GM20000 (cell line): Measurements from ENCODE around the gene ODAD3.

Source experiments
- DNase-seq: peaks from one replicate; pipeline ENCODE4 v3.0.0; 2012; ENCODE audit warnings: low spot score
- TF ChIP-seq, protein P1 (sequence below): IDR thresholded peaks from 2 replicates; pipeline ENCODE4 v1.5.1; 2012; ENCODE audit warnings: mild to moderate bottlenecking, control low read depth; ENCODE audit errors: extremely low read depth, missing control alignments

ODAD3 gene

DNA sequence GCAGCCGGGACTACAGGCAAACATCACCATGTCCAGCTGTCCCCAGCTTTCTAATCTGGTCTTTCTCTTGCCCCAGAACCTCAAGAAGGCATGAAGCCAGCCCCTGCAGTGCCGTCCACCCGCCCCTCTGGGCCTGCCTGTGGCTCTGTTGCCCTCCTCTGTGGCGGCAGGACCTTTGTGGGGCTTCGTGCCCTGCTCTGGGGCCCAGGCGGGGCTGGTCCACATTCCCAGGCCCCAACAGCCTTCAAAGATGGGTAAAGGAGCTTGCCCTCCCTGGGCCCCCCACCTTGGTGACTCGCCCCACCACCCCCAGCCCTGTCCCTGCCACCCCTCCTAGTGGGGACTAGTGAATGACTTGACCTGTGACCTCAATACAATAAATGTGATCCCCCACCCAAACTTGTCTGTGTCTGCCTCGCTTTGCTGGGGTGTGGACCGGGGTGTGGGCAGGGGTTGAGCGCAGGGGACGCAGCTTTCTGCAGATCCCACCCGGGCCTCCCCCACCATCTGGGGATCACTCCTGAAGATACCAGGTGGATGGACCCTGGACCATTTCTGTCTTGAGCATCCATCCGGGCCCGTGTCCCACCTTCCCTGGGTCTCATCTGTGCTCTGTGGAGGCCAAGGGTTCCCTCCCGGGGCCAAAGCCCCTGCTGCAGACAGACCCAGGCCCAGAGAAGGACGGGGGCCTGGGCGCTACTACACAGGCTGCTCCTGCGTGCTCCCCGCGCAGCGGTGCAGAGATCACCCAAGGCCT, 15.8 kb upstream of the ODAD3 start:
- no peak for DNase-seq
- TF ChIP-seq, protein P1, sequence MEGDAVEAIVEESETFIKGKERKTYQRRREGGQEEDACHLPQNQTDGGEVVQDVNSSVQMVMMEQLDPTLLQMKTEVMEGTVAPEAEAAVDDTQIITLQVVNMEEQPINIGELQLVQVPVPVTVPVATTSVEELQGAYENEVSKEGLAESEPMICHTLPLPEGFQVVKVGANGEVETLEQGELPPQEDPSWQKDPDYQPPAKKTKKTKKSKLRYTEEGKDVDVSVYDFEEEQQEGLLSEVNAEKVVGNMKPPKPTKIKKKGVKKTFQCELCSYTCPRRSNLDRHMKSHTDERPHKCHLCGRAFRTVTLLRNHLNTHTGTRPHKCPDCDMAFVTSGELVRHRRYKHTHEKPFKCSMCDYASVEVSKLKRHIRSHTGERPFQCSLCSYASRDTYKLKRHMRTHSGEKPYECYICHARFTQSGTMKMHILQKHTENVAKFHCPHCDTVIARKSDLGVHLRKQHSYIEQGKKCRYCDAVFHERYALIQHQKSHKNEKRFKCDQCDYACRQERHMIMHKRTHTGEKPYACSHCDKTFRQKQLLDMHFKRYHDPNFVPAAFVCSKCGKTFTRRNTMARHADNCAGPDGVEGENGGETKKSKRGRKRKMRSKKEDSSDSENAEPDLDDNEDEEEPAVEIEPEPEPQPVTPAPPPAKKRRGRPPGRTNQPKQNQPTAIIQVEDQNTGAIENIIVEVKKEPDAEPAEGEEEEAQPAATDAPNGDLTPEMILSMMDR: no peak

DNA sequence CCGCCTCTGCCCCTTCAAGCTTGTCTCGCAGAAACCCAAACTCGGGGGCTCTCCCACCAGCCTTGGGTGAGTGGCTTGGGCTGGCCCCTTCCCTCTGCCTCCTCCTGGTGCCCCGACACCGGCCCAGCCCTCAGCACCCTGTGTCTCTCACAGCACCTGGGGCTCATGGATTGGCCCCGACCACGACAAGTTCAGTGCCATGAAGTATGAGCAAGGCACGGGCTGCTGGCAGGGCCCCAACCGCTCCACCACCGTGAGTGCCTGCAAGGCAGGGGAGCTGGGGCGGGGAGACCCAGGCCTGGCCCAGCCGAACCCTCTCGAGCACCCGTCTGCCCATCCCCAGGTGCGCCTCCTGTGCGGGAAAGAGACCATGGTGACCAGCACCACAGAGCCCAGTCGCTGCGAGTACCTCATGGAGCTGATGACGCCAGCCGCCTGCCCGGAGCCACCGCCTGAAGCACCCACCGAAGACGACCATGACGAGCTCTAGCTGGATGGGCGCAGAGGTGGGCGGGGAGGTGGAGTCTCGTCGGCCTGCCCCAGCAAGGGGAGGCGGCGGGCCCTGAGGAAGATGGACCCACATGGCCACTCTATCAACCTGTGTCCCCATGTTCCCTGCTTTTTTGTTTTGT, 14.1 kb upstream of the ODAD3 start:
- TF ChIP-seq, protein P1: no peak

DNA sequence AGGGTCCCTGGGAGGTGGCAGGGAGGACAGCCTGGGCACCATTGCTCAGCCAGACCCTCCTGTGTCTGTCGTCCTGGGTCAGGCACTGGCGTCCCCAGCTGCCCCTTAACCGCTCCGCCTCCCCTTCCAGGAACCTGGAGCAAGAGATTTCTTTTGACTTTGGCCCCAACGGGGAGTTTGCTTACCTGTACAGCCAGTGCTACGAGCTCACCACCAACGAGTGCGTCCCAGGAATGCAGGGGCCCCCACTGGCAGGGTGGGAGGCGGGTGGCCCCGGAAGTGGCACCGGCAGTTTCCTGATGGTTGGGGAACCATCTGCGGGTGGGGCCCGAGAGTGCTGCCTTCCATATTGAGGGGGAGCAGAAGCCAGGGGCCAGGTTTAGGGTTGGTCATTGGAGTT, 13.5 kb upstream of the ODAD3 start:
- no peak for DNase-seq
- TF ChIP-seq, protein P1: no peak

More for the DNA sequence above, 14.1 kb upstream of the ODAD3 start:
- DNase-seq: no peak

DNA sequence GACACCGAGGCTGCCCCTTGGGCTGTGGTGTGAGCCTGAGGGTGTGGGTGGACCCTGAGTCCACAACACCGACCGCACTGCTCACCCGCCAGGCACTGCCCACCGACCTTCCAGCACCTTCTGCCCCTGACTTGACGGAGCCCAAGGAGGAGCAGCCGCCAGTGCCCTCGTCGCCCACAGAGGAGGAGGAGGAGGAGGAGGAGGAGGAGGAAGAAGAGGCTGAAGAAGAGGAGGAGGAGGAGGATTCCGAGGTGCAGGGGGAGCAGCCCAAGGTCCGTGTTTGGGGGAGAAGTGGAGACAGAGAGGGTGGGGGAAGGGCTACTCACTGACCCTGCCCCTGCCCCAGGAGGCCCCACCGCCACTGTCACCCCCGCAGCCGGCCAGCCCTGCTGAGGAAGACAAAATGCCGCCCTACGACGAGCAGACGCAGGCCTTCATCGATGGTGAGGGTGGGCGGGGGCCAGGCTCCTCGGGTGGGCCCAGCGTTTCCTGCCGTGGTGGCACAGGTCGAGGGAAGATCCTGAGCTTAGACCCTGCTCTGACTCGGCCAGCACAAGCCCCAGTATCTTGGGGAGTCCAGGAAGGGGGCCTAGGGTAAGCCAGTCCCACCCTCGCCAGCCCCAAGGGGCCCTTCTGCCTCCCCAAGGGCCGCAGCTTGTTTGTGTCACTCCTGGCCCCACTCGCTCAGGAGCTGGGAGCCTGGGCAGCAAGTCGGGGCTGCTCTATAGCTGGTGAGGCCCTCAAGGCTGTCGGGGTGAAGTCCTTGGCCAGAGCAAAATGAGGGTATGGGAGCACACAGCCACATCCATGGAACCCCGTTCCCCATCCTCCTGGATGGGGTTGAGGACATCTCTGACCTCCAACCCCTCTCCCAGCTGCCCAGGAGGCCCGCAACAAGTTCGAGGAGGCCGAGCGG, 12.7 kb upstream of the ODAD3 start:
- TF ChIP-seq, protein P1: no peak
- DNase-seq: no peak

DNA sequence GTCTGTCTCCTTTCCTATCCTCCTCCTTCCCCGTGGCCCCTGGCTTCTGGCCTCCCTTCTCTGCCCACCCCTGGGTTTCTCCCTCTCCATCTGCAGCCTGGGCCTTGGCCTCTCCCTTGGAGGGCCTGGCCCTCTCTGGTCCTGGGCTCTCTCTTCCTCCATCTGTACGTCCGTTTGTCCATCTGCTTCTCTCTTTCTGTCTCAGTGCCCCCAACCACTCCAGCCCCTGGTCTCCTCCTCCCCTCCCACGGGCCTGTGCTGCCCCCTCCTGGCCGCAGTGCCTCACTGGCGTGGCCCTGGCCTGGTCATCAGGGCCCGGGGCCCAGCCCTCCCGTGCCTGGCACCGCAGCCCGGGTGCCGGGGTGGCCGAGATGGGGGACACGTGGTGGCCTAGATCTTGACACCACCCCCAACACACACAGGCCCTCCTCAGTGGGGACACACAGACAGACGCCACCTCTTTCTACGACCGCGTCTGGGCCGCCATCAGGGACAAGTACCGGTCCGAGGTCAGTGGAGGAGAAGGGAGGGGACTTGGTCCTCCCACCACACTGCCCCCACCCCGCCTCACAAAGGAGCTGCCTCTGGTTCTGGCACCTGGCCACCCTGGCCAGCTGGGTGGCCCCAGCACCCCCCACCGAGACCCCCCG, 11.9 kb upstream of the ODAD3 start:
- TF ChIP-seq, protein P1: peak; percentile 81
- DNase-seq: peak; percentile 79

DNA sequence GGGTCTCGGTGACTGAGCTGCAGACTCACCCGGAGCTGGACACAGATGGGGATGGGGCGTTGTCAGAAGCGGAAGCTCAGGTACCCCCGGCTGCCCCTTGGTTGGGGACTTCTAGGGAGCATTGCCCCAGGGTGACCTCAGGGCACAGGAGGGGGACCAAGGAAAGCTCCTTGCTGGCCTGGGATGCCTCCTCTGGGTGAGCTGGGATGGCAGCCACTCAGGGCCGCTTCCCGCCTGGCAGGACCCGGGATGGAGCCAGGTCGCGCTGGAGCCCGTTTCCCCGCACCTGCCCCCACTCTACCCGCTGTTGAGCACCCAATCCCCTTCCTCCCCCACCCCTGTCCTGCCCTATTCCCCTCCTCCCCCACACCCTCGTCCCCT, 11.3 kb upstream of the ODAD3 start:
- TF ChIP-seq, protein P1: no peak

More for the DNA sequence above, 11.3 kb upstream of the ODAD3 start:
- DNase-seq: no peak
